HL-60 (cell line): Measurements from ENCODE around the gene CNTN5.

Experiments
- DNase-seq, 2 experiments: peaks; one replicate each; pipeline ENCODE4 v3.0.0-alpha.2; 2010 to 2020; ENCODE audit warnings: low read depth in 1 of 2, low spot score in 1 of 2
- H3K27ac ChIP-seq: fragments of 250-450 bp; sonication (Bioruptor Pico); replicated peaks from 2 replicates; pipeline ENCODE4 v1.5.1; 2020; ENCODE audit warnings: mild to moderate bottlenecking, moderate library complexity
- H3K27me3 ChIP-seq: fragments of 250-450 bp; sonication (Bioruptor Pico); 2 replicates; pipeline ENCODE4 v1.5.1; 2021; ENCODE audit warnings: mild to moderate bottlenecking, moderate library complexity; ENCODE audit not compliant: insufficient read depth, poor library complexity, severe bottlenecking
- H3K4me3 ChIP-seq: replicated peaks from 2 replicates; pipeline ENCODE4 v1.5.1; 2011; ENCODE audit warnings: mild to moderate bottlenecking, control low read depth, low read length; ENCODE audit not compliant: insufficient read depth
- GABPA ChIP-seq: IDR thresholded peaks from 2 replicates; pipeline ENCODE4 v1.6.1; 2012; ENCODE audit warnings: low read depth
- POLR2AphosphoS5 ChIP-seq: IDR thresholded peaks from 2 replicates; pipeline ENCODE4 v1.6.1; 2012; ENCODE audit warnings: low read depth
- SPI1 ChIP-seq: IDR thresholded peaks from 2 replicates; pipeline ENCODE4 v1.6.1; 2012; ENCODE audit warnings: low read depth, mild to moderate bottlenecking, borderline replicate concordance
- TF ChIP-seq, protein P1 (sequence below): IDR thresholded peaks from 2 replicates; pipeline ENCODE4 v1.6.1; 2012; ENCODE audit warnings: low read depth; ENCODE audit not compliant: insufficient replicate concordance
- TF ChIP-seq, protein P2 (sequence below): IDR thresholded peaks from one replicate; pipeline ENCODE4 v1.5.1; 2011; ENCODE audit warnings: low read length, control low read depth, inconsistent platforms; ENCODE audit not compliant: insufficient read depth

CNTN5 gene

GRCh38 chr11:99531468-99531867, 510.7 kb downstream of the CNTN5 start:
- H3K4me3 ChIP-seq, result no peak overlapping the region
- TF ChIP-seq POLR2AphosphoS5, result no peak
- no peak for TF ChIP-seq GABPA
- TF ChIP-seq, protein P1, sequence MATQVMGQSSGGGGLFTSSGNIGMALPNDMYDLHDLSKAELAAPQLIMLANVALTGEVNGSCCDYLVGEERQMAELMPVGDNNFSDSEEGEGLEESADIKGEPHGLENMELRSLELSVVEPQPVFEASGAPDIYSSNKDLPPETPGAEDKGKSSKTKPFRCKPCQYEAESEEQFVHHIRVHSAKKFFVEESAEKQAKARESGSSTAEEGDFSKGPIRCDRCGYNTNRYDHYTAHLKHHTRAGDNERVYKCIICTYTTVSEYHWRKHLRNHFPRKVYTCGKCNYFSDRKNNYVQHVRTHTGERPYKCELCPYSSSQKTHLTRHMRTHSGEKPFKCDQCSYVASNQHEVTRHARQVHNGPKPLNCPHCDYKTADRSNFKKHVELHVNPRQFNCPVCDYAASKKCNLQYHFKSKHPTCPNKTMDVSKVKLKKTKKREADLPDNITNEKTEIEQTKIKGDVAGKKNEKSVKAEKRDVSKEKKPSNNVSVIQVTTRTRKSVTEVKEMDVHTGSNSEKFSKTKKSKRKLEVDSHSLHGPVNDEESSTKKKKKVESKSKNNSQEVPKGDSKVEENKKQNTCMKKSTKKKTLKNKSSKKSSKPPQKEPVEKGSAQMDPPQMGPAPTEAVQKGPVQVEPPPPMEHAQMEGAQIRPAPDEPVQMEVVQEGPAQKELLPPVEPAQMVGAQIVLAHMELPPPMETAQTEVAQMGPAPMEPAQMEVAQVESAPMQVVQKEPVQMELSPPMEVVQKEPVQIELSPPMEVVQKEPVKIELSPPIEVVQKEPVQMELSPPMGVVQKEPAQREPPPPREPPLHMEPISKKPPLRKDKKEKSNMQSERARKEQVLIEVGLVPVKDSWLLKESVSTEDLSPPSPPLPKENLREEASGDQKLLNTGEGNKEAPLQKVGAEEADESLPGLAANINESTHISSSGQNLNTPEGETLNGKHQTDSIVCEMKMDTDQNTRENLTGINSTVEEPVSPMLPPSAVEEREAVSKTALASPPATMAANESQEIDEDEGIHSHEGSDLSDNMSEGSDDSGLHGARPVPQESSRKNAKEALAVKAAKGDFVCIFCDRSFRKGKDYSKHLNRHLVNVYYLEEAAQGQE, result no peak
- TF ChIP-seq SPI1, result no peak
- TF ChIP-seq, protein P2, sequence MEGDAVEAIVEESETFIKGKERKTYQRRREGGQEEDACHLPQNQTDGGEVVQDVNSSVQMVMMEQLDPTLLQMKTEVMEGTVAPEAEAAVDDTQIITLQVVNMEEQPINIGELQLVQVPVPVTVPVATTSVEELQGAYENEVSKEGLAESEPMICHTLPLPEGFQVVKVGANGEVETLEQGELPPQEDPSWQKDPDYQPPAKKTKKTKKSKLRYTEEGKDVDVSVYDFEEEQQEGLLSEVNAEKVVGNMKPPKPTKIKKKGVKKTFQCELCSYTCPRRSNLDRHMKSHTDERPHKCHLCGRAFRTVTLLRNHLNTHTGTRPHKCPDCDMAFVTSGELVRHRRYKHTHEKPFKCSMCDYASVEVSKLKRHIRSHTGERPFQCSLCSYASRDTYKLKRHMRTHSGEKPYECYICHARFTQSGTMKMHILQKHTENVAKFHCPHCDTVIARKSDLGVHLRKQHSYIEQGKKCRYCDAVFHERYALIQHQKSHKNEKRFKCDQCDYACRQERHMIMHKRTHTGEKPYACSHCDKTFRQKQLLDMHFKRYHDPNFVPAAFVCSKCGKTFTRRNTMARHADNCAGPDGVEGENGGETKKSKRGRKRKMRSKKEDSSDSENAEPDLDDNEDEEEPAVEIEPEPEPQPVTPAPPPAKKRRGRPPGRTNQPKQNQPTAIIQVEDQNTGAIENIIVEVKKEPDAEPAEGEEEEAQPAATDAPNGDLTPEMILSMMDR, result no peak
- H3K27me3 ChIP-seq, result no peaks in the 10 kb centered on the region
- DNase-seq, result no peak
- H3K27ac ChIP-seq, result no peak overlapping the region

DNA sequence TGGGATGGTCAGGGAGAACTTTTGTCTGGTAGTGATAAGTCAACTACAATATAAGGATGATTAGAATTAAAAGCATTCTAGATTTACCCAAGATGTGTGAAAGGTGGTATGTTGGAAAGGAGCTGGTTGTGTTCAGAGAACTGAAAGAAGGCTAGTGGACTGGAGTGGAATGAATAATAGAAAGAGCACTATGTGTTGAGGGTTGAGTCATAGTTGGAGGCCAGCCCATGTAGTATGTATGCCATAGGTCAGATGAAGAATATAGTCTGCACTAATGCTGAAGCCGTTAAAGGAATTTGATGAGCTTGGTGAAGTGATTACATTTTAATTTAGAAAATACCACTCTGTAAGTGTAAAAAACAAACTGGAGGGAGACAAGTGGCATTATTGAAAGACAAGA, 514.1 kb downstream of the CNTN5 start:
- Histone ChIP-seq H3K4me3 (no peak overlapping the region), H3K27me3 (no peaks in the 10 kb centered on the region), H3K27ac (no peak overlapping the region)
- TF ChIP-seq GABPA (no peak), SPI1 (no peak), POLR2AphosphoS5 (no peak)
- TF ChIP-seq, protein P1, result no peak
- TF ChIP-seq, protein P2, result no peak
- no peak for DNase-seq

- TF ChIP-seq SPI1 (no peak), GABPA (no peak), POLR2AphosphoS5 (no peak)
- TF ChIP-seq, protein P1, result no peak
- TF ChIP-seq, protein P2, result no peak
- no peaks in the 10 kb centered on the region for H3K27me3 ChIP-seq
- no peak overlapping the region for H3K27ac ChIP-seq
- DNase-seq, result no peak
- no peak overlapping the region for H3K4me3 ChIP-seq
Measured at GRCh38 chr11:99535406-99535805, 514.7 kb downstream of the CNTN5 start.
